ENCODE data around the gene EIF3D.
A peak's percentile ranks its signal among the peaks of the same experiment; 100 is the strongest.

The EIF3D gene

GRCh38 chr22:36528795-36529751 lies at the start of gene EIF3D:
EIF3D (minus strand) TSS chr22:36529166; CDS start chr22:36526121, 3,045 bp downstream.
- DNase-seq (ENCODE audit: low read depth, low spot score), result peak; percentile 100

DNA sequence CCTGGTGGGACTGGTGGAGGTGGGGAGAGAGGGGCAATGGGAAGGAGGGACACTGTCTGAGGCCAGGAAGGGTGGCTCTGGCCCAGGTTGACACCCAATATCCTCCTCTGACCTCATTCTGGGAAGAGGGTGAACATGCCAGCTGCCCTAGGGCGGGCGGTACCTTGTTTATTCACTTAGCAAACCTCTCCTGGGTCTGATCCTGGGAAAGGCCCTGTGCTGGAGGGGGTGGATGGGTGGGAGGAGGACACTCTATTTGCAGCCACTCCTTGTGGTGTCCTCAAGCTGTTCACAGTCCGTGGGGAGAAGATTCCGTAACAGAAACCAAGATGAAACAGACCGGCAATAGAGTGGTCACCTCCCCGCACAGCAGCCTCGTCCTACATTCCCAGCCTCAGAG lies 49.7 kb upstream of the EIF3D start:
- no peak for DNase-seq (ENCODE audit: low read depth, low spot score)

GRCh38 chr22:36577019-36577418 lies 48.1 kb upstream of the EIF3D start:
- DNase-seq (ENCODE audit: low read depth, low spot score), result no peak

GRCh38 chr22:36574728-36575127 lies 45.8 kb upstream of the EIF3D start:
- no peak for DNase-seq (ENCODE audit: low read depth, low spot score)

- DNase-seq (ENCODE audit: low read depth, low spot score), result no peak
Observed at GRCh38 chr22:36573815-36574363, 44.9 kb upstream of the EIF3D start.

DNA sequence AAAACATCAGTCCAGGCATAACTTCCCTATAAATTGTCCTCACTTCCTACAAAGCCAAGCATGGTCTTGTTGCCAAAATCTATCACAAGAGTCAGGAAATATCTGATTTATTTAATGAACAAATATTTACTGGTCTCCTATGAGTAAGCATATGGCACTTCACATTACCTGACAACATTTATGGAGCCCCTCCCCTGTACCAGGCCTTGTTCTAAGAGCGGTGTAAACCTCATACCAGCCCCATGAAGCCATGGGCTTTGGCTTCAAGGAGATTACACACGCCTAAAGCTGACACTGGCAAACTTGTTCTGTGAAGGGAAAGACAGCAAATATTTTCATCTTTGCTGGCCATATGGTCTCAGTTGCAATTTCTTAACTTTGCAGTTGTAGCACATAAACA lies 43.0 kb upstream of the EIF3D start:
- no peak for DNase-seq (ENCODE audit: low read depth, low spot score)

DNA sequence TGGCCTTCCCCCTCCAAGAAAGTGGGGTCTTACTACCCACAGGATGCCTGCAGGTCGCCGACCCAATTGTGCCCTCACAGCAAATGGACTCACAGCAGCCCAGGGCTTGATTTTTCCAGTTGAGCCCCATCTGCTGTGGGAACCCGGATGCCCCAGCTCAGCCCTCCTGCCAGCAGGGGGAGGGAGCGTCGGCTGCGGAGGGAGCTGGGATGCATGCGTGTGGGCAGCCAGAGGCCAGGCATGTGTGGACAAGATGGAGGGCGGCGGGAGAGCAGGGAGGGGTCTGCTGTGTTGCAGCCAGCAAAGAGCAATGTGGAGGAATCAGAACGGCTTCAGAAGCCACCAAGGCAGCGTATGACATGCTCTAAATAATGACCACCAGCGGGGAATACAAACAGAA lies 41.0 kb upstream of the EIF3D start:
- peak; percentile 86 for DNase-seq (ENCODE audit: low read depth, low spot score)

- DNase-seq (ENCODE audit: low read depth, low spot score), result no peak
Observed at GRCh38 chr22:36568846-36569245, 39.9 kb upstream of the EIF3D start.

- DNase-seq (ENCODE audit: low read depth, low spot score), result no peak
Observed at GRCh38 chr22:36566720-36567119, 37.8 kb upstream of the EIF3D start.

- no peak for DNase-seq (ENCODE audit: low read depth, low spot score)
Observed at GRCh38 chr22:36565686-36566085, 36.7 kb upstream of the EIF3D start.

- DNase-seq (ENCODE audit: low read depth, low spot score), result no peak
Observed at GRCh38 chr22:36565159-36565507, 36.2 kb upstream of the EIF3D start.

- DNase-seq (ENCODE audit: low read depth, low spot score), result no peak
Observed at GRCh38 chr22:36564422-36565158, 35.6 kb upstream of the EIF3D start.

DNA sequence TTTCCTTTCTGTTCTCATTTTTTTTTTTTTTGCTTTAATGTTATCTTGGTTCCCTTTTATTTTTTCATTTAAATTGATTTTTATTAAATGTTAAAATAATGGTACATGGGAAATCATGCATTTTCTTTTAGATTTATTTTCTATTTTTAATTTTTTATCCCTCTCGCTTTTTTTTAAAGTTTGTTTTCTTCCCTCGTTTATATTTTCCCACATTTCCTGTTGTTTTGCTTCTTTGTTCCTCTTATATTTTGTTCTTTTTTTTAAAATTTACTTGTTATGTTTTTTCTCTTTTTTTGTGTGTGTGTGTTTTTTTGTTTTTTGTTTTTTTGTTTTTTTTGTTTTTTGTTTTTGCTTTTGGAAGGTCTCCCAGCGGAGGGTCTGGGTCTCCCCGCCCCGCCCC lies 34.9 kb upstream of the EIF3D start:
- DNase-seq (ENCODE audit: low read depth, low spot score), result no peak

DNA sequence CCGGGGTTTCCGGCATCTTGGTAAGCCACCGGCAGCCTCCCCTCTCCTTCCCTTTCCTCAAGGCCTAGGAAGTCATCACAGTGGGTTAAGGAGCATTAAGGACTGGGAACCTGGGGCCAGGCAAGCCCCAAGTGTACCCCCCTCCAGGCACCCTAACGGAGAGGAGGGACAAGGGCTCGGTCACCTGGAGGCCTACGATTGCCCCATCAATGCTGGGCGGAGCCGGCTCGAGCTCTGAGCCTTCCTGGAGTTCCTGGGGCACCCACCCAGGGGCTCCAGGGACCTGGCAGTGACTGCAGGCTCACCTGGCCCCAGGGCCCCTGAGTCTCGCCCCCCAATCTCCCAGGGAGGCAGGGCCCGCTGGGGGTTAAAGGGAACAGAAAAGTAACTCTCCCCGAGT lies 34.5 kb upstream of the EIF3D start:
- no peak for DNase-seq (ENCODE audit: low read depth, low spot score)

DNA sequence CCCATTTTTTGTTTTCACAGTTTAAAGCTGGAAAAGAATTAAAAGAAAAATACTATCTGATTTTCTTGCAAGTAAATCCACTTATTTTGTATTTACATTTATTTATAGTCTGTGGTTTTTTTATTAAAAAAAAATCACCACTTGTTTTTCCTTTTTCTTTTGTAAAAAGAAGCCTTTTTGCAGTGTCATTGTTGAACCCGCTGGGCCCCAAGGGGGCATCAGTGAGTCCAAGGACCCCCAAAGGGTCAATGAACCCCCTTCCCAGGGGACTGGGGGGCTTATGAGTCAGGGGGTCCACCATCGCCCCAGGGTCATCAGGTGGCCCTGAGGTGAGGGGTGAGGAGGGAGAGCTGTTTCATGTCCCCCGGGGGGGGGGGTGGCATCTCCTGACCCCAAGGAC lies 34.0 kb upstream of the EIF3D start:
- DNase-seq (ENCODE audit: low read depth, low spot score), result no peak

DNA sequence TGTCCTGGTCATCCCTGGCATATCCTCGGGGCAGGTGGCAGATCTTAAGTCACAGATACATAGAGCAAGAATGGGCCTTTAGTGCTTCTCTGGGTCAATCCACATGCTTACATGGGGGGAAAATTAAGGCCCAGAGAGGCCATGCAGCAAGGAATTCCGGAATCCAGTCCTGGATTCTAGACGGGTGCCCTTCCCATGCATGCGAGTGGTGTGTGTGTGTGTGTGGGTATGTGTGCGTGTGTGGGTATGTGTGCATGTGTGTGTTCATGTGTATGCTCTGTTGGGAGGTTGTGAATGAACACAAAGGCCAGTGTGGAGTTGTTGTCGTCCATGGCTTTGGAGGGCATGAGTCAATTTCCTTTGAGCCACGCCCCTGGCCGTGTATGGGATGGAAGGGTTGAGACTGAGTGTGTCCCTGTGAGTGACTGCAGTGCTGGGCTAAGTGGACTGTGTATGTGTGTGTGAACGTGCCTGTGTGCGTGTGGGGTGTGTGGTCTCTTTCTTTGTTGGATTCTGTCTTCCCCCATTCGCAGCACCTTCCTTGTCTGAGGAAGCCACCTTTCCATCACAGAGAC lies 33.4 kb upstream of the EIF3D start:
- DNase-seq (ENCODE audit: low read depth, low spot score), result no peak

DNA sequence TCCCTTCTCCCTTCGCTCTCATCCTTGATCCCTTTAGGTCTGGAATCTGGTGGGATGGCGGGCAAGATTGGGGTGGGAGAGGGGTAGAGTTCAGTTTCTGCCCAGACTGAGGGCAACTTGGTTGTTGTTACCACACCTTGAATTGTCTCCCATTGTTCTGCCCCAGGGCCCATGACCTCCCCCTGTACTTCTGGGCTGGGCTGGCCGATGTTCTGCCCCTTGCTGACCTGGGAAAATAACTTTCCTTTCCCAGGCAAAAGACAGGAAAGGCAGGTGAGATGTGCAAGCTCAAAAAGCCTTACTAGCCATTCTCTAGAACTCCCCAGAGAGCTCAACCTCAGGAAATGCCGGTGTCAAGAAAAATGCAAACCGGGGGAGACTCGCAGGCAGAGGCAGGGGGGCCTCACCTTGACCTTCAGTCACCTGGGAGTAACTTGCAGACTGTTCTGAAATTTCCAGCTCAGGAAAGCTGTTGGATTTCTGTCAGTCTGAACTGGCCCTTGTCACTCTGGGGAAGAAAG lies 32.4 kb upstream of the EIF3D start:
- no peak for DNase-seq (ENCODE audit: low read depth, low spot score)

DNA sequence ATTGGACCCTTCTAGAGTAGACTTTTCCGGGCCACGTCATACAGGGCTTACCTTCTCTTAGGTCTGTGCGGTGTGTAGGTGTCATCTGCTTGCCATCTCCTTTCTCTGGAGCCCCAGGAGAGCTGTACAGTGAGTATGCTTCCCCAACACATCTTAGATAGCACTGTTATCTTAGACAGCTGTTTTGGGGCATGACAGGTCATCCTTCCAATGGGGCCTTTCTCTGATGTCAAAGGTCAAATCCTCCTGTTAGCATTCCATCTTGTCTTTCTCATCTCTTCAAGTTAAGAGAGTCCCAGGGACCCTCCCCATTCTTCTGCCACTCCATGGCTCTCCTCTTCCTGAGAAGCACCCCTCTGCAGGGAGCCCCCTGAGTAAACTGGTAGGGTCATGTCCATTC lies 31.0 kb upstream of the EIF3D start:
- no peak for DNase-seq (ENCODE audit: low read depth, low spot score)

- peak; percentile 64 for DNase-seq (ENCODE audit: low read depth, low spot score)
Observed at GRCh38 chr22:36554098-36554497, 25.1 kb upstream of the EIF3D start.

DNA sequence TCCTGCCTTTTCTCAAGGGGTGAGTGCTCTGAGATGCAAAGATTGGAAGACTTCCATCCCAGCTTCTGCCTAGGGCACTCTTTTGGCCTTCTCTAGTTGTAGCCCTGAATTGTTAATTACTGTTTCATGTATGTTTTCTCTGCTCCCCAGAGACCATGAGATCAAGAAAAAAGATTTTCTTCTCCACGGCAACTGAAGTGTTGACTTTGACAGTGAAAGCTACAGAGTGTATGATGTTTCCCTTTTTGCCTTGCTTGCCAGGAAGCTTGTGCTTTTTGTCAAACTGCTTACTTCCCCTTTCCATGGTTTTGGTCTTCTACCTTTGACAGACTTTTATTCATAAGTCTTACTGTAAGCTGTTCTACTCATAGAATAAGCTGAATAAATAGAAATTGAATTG lies 23.3 kb upstream of the EIF3D start:
- DNase-seq (ENCODE audit: low read depth, low spot score), result no peak

- no peak for DNase-seq (ENCODE audit: low read depth, low spot score)
Observed at GRCh38 chr22:36550701-36551495, 21.9 kb upstream of the EIF3D start.

All from ELF-1 (cell line).